H1 (cell line): Measurements from ENCODE around the gene ABCC2. TPM values are rescaled to one million over a fixed set of nuclear protein-coding genes. Genes with fewer than 3 reads are reported as not detected.

Experiments used
- CTCF ChIA-PET: fragments of 300-600 bp; sonication (Branson Sonifier 250); formaldehyde crosslinking; loops from one replicate; lab custom pipeline; 2021; ENCODE audit not compliant: partially characterized antibody; lab: Charles Lee
- POLR2A ChIA-PET: fragments of 300-600 bp; sonication (Branson Sonifier 250); formaldehyde crosslinking; loops from one replicate; lab custom pipeline; 2021; ENCODE audit warnings: inconsistent platforms; ENCODE audit not compliant: partially characterized antibody; lab: Charles Lee
- DNase-seq, 2 experiments: peaks; one replicate each; pipeline versions ENCODE4 v3.0.0 to v3.0.0-alpha.2; 2010 to 2022; ENCODE audit warnings: low spot score in 2 of 2, low read depth in 1 of 2, mixed read lengths in 1 of 2
- FAIRE-seq: peaks from 2 replicates; lab custom pipeline; 2011; peaks lifted over from hg19 to GRCh38; lab: Jason Lieb, UNC
- H2AFZ ChIP-seq: 2 replicates; pipeline ENCODE4 v1.8.1; 2012; ENCODE audit warnings: low read length, inconsistent platforms
- H2AK5ac ChIP-seq: 2 replicates; pipeline ENCODE4 v1.6.1; 2013; ENCODE audit warnings: low read depth, low read length
- H2BK120ac ChIP-seq: replicated peaks from 2 replicates; pipeline ENCODE3; 2013; ENCODE audit warnings: low read depth, low read length, inconsistent platforms
- H2BK12ac ChIP-seq: 2 replicates; pipeline ENCODE4 v1.6.1; 2013; ENCODE audit warnings: low read depth, low read length
- H2BK15ac ChIP-seq: 2 replicates; pipeline ENCODE4 v1.6.1; 2013; ENCODE audit warnings: low read length
- H2BK20ac ChIP-seq: 2 replicates; pipeline ENCODE4 v1.6.1; 2013; ENCODE audit warnings: low read length
- H2BK5ac ChIP-seq: 2 replicates; pipeline ENCODE4 v1.6.1; 2013; ENCODE audit warnings: low read depth, low read length
- H3K14ac ChIP-seq: 2 replicates; pipeline ENCODE4 v1.6.1; 2013; ENCODE audit warnings: inconsistent platforms; ENCODE audit not compliant: insufficient read length
- H3K18ac ChIP-seq: 2 replicates; pipeline ENCODE4 v1.6.1; 2013; ENCODE audit warnings: low read length; ENCODE audit errors: extremely low read depth
- H3K23ac ChIP-seq: 2 replicates; pipeline ENCODE4 v1.6.1; 2013; ENCODE audit warnings: inconsistent platforms; ENCODE audit not compliant: insufficient read length
- H3K23me2 ChIP-seq: 2 replicates; pipeline ENCODE4 v1.6.1; 2013; ENCODE audit warnings: low read depth, low read length
- H3K27ac ChIP-seq: 2 replicates; pipeline ENCODE4 v1.6.1; 2011; ENCODE audit warnings: low read depth, low read length, inconsistent platforms
- H3K27me3 ChIP-seq, 4 experiments: replicated peaks in 1 of 4; 1 replicate in 1 of 4; 2 replicates in 3 of 4; pipeline versions ENCODE4 v1.6.1 to v1.8.1; 2011 to 2013; ENCODE audit warnings: low read length in 3 of 4, mild to moderate bottlenecking in 3 of 4, inconsistent platforms in 2 of 4, mixed read lengths in 2 of 4, moderate library complexity in 1 of 4; ENCODE audit not compliant: control insufficient read depth in 3 of 4, insufficient read depth in 3 of 4; ENCODE audit errors: extremely low read depth in 1 of 4
- H3K36me3 ChIP-seq, 4 experiments: 2 replicates each; pipeline versions ENCODE4 v1.6.1 to v1.8.1; 2011 to 2013; ENCODE audit warnings: mild to moderate bottlenecking in 4 of 4, low read length in 3 of 4, moderate library complexity in 2 of 4, control low read depth in 1 of 4, inconsistent platforms in 1 of 4; ENCODE audit not compliant: insufficient read depth in 4 of 4, control insufficient read depth in 2 of 4
- H3K4ac ChIP-seq: replicated peaks from 2 replicates; pipeline ENCODE3; 2013; ENCODE audit warnings: low read length, low read depth, mixed read lengths, inconsistent platforms; ENCODE audit not compliant: insufficient read length
- H3K4me1 ChIP-seq, 4 experiments: replicated peaks in 1 of 4; 1 replicate in 1 of 4; 2 replicates in 3 of 4; pipeline versions ENCODE4 v1.6.1 to v1.8.1; 2011 to 2013; ENCODE audit warnings: low read length in 3 of 4, inconsistent platforms in 2 of 4, mixed read lengths in 1 of 4; ENCODE audit not compliant: insufficient read depth in 4 of 4, control insufficient read depth in 3 of 4
- H3K4me2 ChIP-seq, 2 experiments: 2 replicates each; pipeline versions ENCODE4 v1.6.1 to v1.8.1; 2011 to 2013; ENCODE audit warnings: low read depth in 2 of 2, low read length in 2 of 2, control low read depth in 1 of 2, inconsistent platforms in 1 of 2, mild to moderate bottlenecking in 1 of 2; ENCODE audit not compliant: insufficient read depth in 1 of 2
- H3K4me3 ChIP-seq, 4 experiments: fragments of 200-600, 300-600 bp in 1 of 4; sonication (generic), shearing (Covaris generic), sonication (Bioruptor Twin) in 1 of 4; 2 replicates each; pipeline versions ENCODE4 v1.5.1 to v1.8.1; 2011 to 2016; ENCODE audit warnings: low read length in 4 of 4, low read depth in 3 of 4, control low read depth in 2 of 4, inconsistent platforms in 2 of 4, mild to moderate bottlenecking in 2 of 4, mixed read lengths in 1 of 4, moderate library complexity in 1 of 4; ENCODE audit not compliant: insufficient read depth in 2 of 4; ENCODE audit errors: extremely low read depth in 1 of 4
- H3K56ac ChIP-seq: replicated peaks from 2 replicates; pipeline ENCODE3; 2013; ENCODE audit warnings: low read depth, mild to moderate bottlenecking, mixed read lengths, low read length, inconsistent platforms; ENCODE audit not compliant: insufficient read length
- H3K79me1 ChIP-seq: 2 replicates; pipeline ENCODE4 v1.6.1; 2013; ENCODE audit warnings: low read depth, low read length, control low read depth
- H3K79me2 ChIP-seq, 2 experiments: 2 replicates each; pipeline versions ENCODE4 v1.6.1 to v1.8.1; 2012 to 2013; ENCODE audit warnings: low read length in 2 of 2, mild to moderate bottlenecking in 2 of 2, inconsistent platforms in 1 of 2; ENCODE audit not compliant: insufficient read depth in 2 of 2, control insufficient read depth in 1 of 2
- H3K9ac ChIP-seq, 4 experiments: replicated peaks in 1 of 4; 1 replicate in 1 of 4; 2 replicates in 3 of 4; pipeline versions ENCODE4 v1.6.1 to v1.8.1; 2011 to 2013; ENCODE audit warnings: low read depth in 3 of 4, low read length in 3 of 4, control low read depth in 2 of 4, mild to moderate bottlenecking in 2 of 4, moderate library complexity in 2 of 4, inconsistent platforms in 1 of 4; ENCODE audit errors: extremely low read depth in 1 of 4
- H3K9me3 ChIP-seq, 2 experiments: 2 replicates each; pipeline versions ENCODE4 v1.6.1 to v1.8.1; 2012 to 2013; ENCODE audit warnings: mild to moderate bottlenecking in 2 of 2, moderate library complexity in 2 of 2, control low read depth in 1 of 2, inconsistent platforms in 1 of 2, low read depth in 1 of 2, low read length in 1 of 2, mixed read lengths in 1 of 2; ENCODE audit not compliant: insufficient read depth in 2 of 2
- H4K20me1 ChIP-seq, 2 experiments: replicated peaks in 1 of 2; 2 replicates each; pipeline versions ENCODE3 to v1.8.1; 2011 to 2013; ENCODE audit warnings: inconsistent platforms in 2 of 2, low read length in 2 of 2, mild to moderate bottlenecking in 1 of 2; ENCODE audit not compliant: insufficient read depth in 2 of 2, control insufficient read depth in 1 of 2
- H4K5ac ChIP-seq: 2 replicates; pipeline ENCODE4 v1.6.1; 2013; ENCODE audit warnings: low read length, low read depth, mixed read lengths, inconsistent platforms; ENCODE audit not compliant: insufficient read length
- H4K8ac ChIP-seq: 2 replicates; pipeline ENCODE4 v1.8.0; 2013; ENCODE audit warnings: mild to moderate bottlenecking, moderate library complexity, low read length, inconsistent platforms; ENCODE audit not compliant: insufficient read depth; ENCODE audit errors: extremely low read depth
- H4K91ac ChIP-seq: replicated peaks from 2 replicates; pipeline ENCODE3; 2013; ENCODE audit warnings: low read length, mixed read lengths, inconsistent platforms; ENCODE audit not compliant: insufficient read length
- ATF2 ChIP-seq: IDR thresholded peaks from 2 replicates; pipeline ENCODE4 v1.6.1; 2012; ENCODE audit warnings: low read length, inconsistent platforms
- CEBPB ChIP-seq: IDR thresholded peaks from 2 replicates; pipeline ENCODE4 v1.6.1; 2012; ENCODE audit warnings: low read depth, low read length
- CHD1 ChIP-seq: IDR thresholded peaks from 2 replicates; pipeline ENCODE4 v1.6.1; 2012; ENCODE audit warnings: low read depth, low read length, improper control_type of control experiment
- E2F6 ChIP-seq: IDR thresholded peaks from 2 replicates; pipeline ENCODE4 v1.6.1; 2012; ENCODE audit warnings: inconsistent platforms
- EGR1 ChIP-seq: IDR thresholded peaks from 2 replicates; pipeline ENCODE4 v1.6.1; 2011; ENCODE audit warnings: low read depth, low read length, borderline replicate concordance
- FOSL1 ChIP-seq: IDR thresholded peaks from 2 replicates; pipeline ENCODE4 v1.6.1; 2011; ENCODE audit warnings: mild to moderate bottlenecking, low read depth, low read length, moderate library complexity; ENCODE audit not compliant: insufficient read depth
- KDM4A ChIP-seq: IDR thresholded peaks from one replicate; pipeline ENCODE4 v1.7.1; 2012; ENCODE audit warnings: low read depth, mild to moderate bottlenecking, moderate library complexity, low read length, inconsistent platforms; ENCODE audit not compliant: severe bottlenecking
- KDM5A ChIP-seq: fragments of 200-600 bp; IDR thresholded peaks from 2 replicates; pipeline ENCODE4 v1.7.1; 2012; ENCODE audit warnings: mild to moderate bottlenecking, low read length, inconsistent platforms, mixed read lengths
- RAD21 ChIP-seq, 2 experiments: IDR thresholded peaks in 1 of 2; conservative IDR thresholded peaks in 1 of 2; 2 replicates each; pipeline ENCODE4 v1.6.1; 2011; ENCODE audit warnings: low read depth in 2 of 2, low read length in 2 of 2, improper control_type of control experiment in 1 of 2, inconsistent platforms in 1 of 2, mild to moderate bottlenecking in 1 of 2, moderate library complexity in 1 of 2
- SIRT6 ChIP-seq: IDR thresholded peaks from one replicate; pipeline ENCODE4 v1.7.1; 2012; ENCODE audit warnings: low read length, inconsistent platforms
- TBP ChIP-seq: IDR thresholded peaks from 2 replicates; pipeline ENCODE4 v1.6.1; 2011; ENCODE audit warnings: low read depth, low read length, improper control_type of control experiment
- TEAD4 ChIP-seq: IDR thresholded peaks from 2 replicates; pipeline ENCODE4 v1.6.1; 2012; ENCODE audit warnings: low read depth, low read length, inconsistent platforms, mixed read lengths
- ZNF274 ChIP-seq: IDR thresholded peaks from 2 replicates; pipeline ENCODE4 v1.7.0; 2012; ENCODE audit warnings: low read length, borderline replicate concordance; ENCODE audit errors: extremely low read depth
- WGBS, 2 experiments: shearing (Covaris generic) in 1 of 2; methylation state at CpG; one replicate each; pipeline versions ENCODE4 v1.1.6 to v1.1.7; 2013 to 2015; ENCODE audit warnings: low lambda C conversion rate in 2 of 2, mixed read lengths in 2 of 2, inconsistent platforms in 1 of 2, low coverage in 1 of 2, missing lambda C conversion rate in 1 of 2; ENCODE audit not compliant: insufficient replicate concordance in 2 of 2, insufficient coverage in 1 of 2, insufficient read length in 1 of 2; ENCODE audit errors: extremely low coverage in 1 of 2, missing lambda C conversion rate in 1 of 2; 5-methylcytosine and 5-hydroxymethylcytosine counted together
- polyA plus RNA-seq, 7 experiments: library from polyadenylated mRNA; depleted of rRNA in 3 of 7; stranded (reverse) in 5 of 7; unstranded in 2 of 7; fragments of >200 nt in 5 of 7; fragments of 200-250 nt in 2 of 7; gene quantifications; 1 replicate in 5 of 7; 2 replicates in 1 of 7; 4 replicates in 1 of 7; pipeline versions ENCODE4 v1.2.1 to v1.2.3, GENCODE V29; 2011 to 2013; ENCODE audit warnings: missing spikeins in 2 of 7, mixed read lengths in 2 of 7
- total RNA-seq: library from RNA; stranded (reverse); fragmentation: NEBNext Ultra II Directional; extraction: Animal tissue kit (Norgen Biotek cat#: 25700); gene quantifications from 2 replicates; pipeline ENCODE4 v1.2.1, GENCODE V29; 2021

The ABCC2 gene
- total and polyA plus RNA-seq, 2 of the 8 experiments (the other 6 are each of a cell fraction or from before 2014, with no cell fraction given) = 0.74 to 1.1 TPM

- H3K14ac ChIP-seq = no peak overlapping the region
- H3K79me2 ChIP-seq = no peaks in the 10 kb centered on the region
- no peak overlapping the region for H3K18ac ChIP-seq
- H3K9me3 ChIP-seq = no peaks in the 10 kb centered on the region
- no peak overlapping the region for H3K9ac ChIP-seq
- H4K5ac ChIP-seq = no peak overlapping the region
- no peaks in the 10 kb centered on the region for H3K36me3 ChIP-seq
- H3K27me3 ChIP-seq = no peaks in the 10 kb centered on the region
- no peak overlapping the region for H3K4ac ChIP-seq
- 75% methylated on average over 8 of the region's 8 CpGs; no CpG with 5 or more reads in 1 of the 2 experiments for WGBS, 2 experiments
- DNase-seq = no peak
- no peak overlapping the region for H2BK120ac ChIP-seq
- H3K27ac ChIP-seq = no peak overlapping the region
- no peak overlapping the region for H3K56ac ChIP-seq
- H2AK5ac ChIP-seq = no peak overlapping the region
- H3K23ac ChIP-seq = no peak overlapping the region
- H3K4me2 ChIP-seq = no peak overlapping the region
- H3K23me2 ChIP-seq = no peaks in the 10 kb centered on the region
- no peaks in the 10 kb centered on the region for H3K4me1 ChIP-seq
- CTCF ChIA-PET = no interaction called here
- H2AFZ ChIP-seq = no peak overlapping the region
- H2BK12ac ChIP-seq = no peak overlapping the region
- H4K20me1 ChIP-seq = no peaks in the 10 kb centered on the region
- H2BK20ac ChIP-seq = no peak overlapping the region
- H4K91ac ChIP-seq = no peak overlapping the region
- no peak overlapping the region for H2BK5ac ChIP-seq
- H3K4me3 ChIP-seq = no peak overlapping the region
- POLR2A ChIA-PET = interaction anchor here (2.6 kb wide), 1 partner anchor 34 kb away, joined by 8 read pairs; the partner anchor contains the start of genes COX15 and CUTC
- H4K8ac ChIP-seq = no peak overlapping the region
- H3K79me1 ChIP-seq = no peaks in the 10 kb centered on the region
- no peak for FAIRE-seq
- no peak overlapping the region for H2BK15ac ChIP-seq
- TF ChIP-seq FOSL1 = no peak
- no peak for TF ChIP-seq E2F6
- TF ChIP-seq TBP = no peak
- TF ChIP-seq RAD21 (IDR thresholded peaks at IDR 0.05 in 1 of 2, conservative IDR thresholded peaks at IDR 0.05 in 1 of 2; ENCODE audit: low read depth in 2 of 2, low read length in 2 of 2) = no peak
- no peak for TF ChIP-seq ATF2
- TF ChIP-seq KDM4A = no peak
- no peak for TF ChIP-seq CEBPB
- TF ChIP-seq SIRT6 = no peak
- no peak for TF ChIP-seq KDM5A
- no peak for TF ChIP-seq ZNF274
- TF ChIP-seq TEAD4 = no peak
- no peak for TF ChIP-seq EGR1
- TF ChIP-seq CHD1 = no peak
Measured at GRCh38 chr10:99766302-99766681, 16.1 kb upstream of the ABCC2 start.
